Suprapubic skin (tissue), 4 donors: Measurements from ENCODE around the gene SLC5A12. TPM values are rescaled to one million over a fixed set of nuclear protein-coding genes. Genes with fewer than 3 reads are reported as not detected.

Experiments used
- DNase-seq, 2 donors: peaks; one replicate each; pipeline ENCODE4 v3.0.0-alpha.2; 2019; ENCODE audit warnings: low spot score in 2 of 2
- H3K27ac ChIP-seq: fragments of 200-600 bp; sonication (generic); one replicate; pipeline ENCODE4 v1.5.1; 2019
- H3K27me3 ChIP-seq: fragments of 200-600 bp; sonication (generic); one replicate; pipeline ENCODE4 v1.5.1; 2019
- H3K36me3 ChIP-seq: fragments of 200-600 bp; sonication (generic); one replicate; pipeline ENCODE4 v1.5.1; 2019
- H3K4me1 ChIP-seq: fragments of 200-600 bp; sonication (generic); one replicate; pipeline ENCODE4 v1.5.1; 2019
- H3K4me3 ChIP-seq: fragments of 200-600 bp; sonication (generic); one replicate; pipeline ENCODE4 v1.5.1; 2019; ENCODE audit warnings: mild to moderate bottlenecking
- H3K9me3 ChIP-seq: fragments of 200-600 bp; sonication (generic); one replicate; pipeline ENCODE4 v1.5.1; 2019
- EP300 ChIP-seq: sonication (generic); formaldehyde crosslinking; IDR thresholded peaks from one replicate; pipeline ENCODE4 v1.6.1; 2017; ENCODE audit warnings: antibody characterized with exemption
- POLR2A ChIP-seq, 2 donors: fragments of 450-650 bp; IDR thresholded peaks; one replicate each; pipeline ENCODE4 v1.6.1; 2017; ENCODE audit warnings: antibody characterized with exemption in 2 of 2, mild to moderate bottlenecking in 2 of 2, moderate library complexity in 2 of 2
- POLR2AphosphoS5 ChIP-seq, 3 donors: sonication (generic); formaldehyde crosslinking; IDR thresholded peaks; one replicate each; pipeline ENCODE4 v1.6.1; 2017; ENCODE audit warnings: antibody characterized with exemption in 3 of 3
- WGBS: methylation state at CpG from one replicate; pipeline ENCODE4 v1.1.5; 2018; 5-methylcytosine and 5-hydroxymethylcytosine counted together
- total RNA-seq, 4 donors: library from RNA; depleted of rRNA; stranded (reverse); fragments of >200 nt; gene quantifications; one replicate each; pipeline ENCODE4 v1.1.0, GENCODE V29; 2016
- TF ChIP-seq, protein P1 (sequence below), 2 donors: fragments of 200-600 bp in 1 of 2; fragments of 450-650 bp in 1 of 2; sonication (generic) in 1 of 2; IDR thresholded peaks; one replicate each; pipeline ENCODE4 v1.5.1; 2016 to 2019; ENCODE audit warnings: antibody characterized with exemption in 2 of 2, mild to moderate bottlenecking in 1 of 2, moderate library complexity in 1 of 2

The SLC5A12 gene
- total RNA-seq, 4 donors from 2014 or later, result not detected

DNA sequence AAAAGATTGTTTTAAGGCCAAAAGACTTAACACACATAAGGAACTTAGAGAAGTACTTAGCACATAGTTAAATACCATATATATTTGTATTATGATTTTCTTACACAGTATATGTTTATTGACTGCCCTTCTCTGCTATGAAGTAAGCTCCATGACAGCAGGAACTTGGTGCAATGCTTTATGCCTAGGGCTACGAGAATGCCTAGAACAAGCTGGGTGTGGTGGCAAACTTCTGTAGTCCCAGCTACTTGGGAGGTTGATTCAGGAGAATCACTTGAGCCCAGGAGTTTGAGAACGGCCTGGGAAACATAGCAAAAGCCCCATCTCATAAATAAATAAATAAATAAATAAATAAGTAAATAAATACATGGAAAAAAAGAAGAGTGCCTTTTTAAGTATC is 1.9 kb downstream of the SLC5A12 start:
- 57% methylated on average over 2 of the region's 2 CpGs for WGBS

DNA sequence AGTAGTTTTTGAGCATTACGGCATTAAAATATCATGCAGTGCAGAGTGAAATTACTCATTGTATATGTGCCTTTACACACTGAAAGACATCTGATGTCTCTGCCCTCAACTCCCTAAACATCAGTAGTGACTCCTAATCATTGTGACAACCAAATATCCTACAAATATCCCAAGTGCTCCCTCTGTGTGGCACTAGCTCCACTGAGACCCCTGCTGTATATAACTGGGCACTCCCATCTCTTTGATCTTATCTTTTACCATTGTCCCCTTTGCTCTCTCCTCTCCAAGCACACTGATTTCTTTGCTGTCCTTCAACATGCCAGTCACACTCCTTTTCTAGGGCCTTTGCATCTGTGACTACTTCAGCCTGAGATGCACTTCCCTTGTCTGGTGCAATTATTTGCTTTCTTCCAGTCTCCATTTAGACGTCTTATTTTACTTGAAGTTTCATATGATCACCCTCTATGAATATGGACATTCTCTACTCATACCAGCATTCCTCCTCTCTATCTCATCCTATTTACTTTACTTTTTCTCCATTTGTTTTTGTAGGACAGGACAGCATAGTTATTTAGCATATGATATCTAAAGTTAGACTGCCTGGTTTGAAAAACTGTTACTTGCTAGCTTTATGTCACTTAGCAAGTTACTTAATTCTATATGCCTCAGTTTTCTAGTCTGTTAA is 2.4 kb downstream of the SLC5A12 start:
- Histone ChIP-seq H3K27ac (no peak overlapping the region), H3K9me3 (no peaks in the 10 kb centered on the region), H3K4me3 (no peak overlapping the region), H3K4me1 (no peaks in the 10 kb centered on the region), H3K27me3 (no peaks in the 10 kb centered on the region), H3K36me3 (no peaks in the 10 kb centered on the region)
- TF ChIP-seq EP300 (no peak), POLR2A (IDR thresholded peaks at IDR 0.05) (no peak), POLR2AphosphoS5 (IDR thresholded peaks at IDR 0.05) (no peak)
- TF ChIP-seq, protein P1, sequence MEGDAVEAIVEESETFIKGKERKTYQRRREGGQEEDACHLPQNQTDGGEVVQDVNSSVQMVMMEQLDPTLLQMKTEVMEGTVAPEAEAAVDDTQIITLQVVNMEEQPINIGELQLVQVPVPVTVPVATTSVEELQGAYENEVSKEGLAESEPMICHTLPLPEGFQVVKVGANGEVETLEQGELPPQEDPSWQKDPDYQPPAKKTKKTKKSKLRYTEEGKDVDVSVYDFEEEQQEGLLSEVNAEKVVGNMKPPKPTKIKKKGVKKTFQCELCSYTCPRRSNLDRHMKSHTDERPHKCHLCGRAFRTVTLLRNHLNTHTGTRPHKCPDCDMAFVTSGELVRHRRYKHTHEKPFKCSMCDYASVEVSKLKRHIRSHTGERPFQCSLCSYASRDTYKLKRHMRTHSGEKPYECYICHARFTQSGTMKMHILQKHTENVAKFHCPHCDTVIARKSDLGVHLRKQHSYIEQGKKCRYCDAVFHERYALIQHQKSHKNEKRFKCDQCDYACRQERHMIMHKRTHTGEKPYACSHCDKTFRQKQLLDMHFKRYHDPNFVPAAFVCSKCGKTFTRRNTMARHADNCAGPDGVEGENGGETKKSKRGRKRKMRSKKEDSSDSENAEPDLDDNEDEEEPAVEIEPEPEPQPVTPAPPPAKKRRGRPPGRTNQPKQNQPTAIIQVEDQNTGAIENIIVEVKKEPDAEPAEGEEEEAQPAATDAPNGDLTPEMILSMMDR (IDR thresholded peaks at IDR 0.05), result no peak
- WGBS, result 64% methylated on average over 2 of the region's 2 CpGs
- DNase-seq, result no peak

More for the DNA sequence above, 1.9 kb downstream of the SLC5A12 start:
- Histone ChIP-seq H3K4me3 (no peak overlapping the region), H3K27ac (no peak overlapping the region), H3K36me3 (no peaks in the 10 kb centered on the region), H3K4me1 (no peaks in the 10 kb centered on the region), H3K27me3 (no peaks in the 10 kb centered on the region), H3K9me3 (no peaks in the 10 kb centered on the region)
- TF ChIP-seq POLR2A (IDR thresholded peaks at IDR 0.05), result no peak
- TF ChIP-seq EP300, result no peak
- TF ChIP-seq, protein P1 (IDR thresholded peaks at IDR 0.05), result no peak
- TF ChIP-seq POLR2AphosphoS5 (IDR thresholded peaks at IDR 0.05), result no peak
- no peak for DNase-seq

DNA sequence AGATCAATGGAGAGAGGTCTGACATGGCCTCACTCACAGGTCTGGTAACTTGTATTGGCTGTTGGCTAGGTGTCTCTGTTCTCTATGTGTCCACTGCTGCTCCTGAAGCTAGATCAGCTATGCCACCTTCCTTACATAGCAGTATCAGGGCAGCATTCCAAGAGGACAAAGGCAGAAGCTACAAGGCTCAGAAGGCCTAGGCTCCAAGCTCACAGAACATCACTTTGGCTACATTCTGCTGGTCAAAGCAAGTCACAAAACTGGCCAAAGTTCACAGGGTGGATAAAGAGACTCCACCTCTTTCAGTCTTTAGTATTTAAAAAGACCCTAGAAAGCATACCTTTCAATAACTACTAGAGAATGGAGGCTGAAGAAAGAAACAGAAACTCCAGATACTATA is 4.1 kb downstream of the SLC5A12 start:
- Histone ChIP-seq H3K9me3 (no peaks in the 10 kb centered on the region), H3K4me1 (no peaks in the 10 kb centered on the region), H3K4me3 (no peak overlapping the region), H3K36me3 (no peaks in the 10 kb centered on the region), H3K27me3 (no peaks in the 10 kb centered on the region), H3K27ac (no peak overlapping the region)
- no peak for DNase-seq
- no peak for TF ChIP-seq EP300
- TF ChIP-seq POLR2A (IDR thresholded peaks at IDR 0.05), result no peak
- no peak for TF ChIP-seq POLR2AphosphoS5 (IDR thresholded peaks at IDR 0.05)
- TF ChIP-seq, protein P1 (IDR thresholded peaks at IDR 0.05), result no peak

DNA sequence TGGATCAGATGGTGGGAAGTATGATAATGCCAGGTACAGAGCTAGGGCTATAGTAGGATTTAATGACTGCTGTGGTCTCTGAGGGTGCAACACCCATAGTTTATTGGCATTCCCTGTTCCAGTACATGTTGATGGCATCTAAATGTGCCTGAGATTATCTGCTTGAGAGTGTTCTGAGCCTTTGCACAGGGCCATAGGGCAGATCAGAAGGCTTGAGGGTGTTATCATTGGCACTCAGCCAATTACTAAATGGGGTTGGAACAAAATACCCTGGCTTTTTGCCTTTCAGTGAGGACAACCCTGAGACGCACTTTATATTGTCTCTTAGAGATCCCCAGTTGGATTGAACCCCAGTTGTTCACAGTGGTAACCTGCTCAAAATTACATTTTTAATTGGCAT is 6.7 kb downstream of the SLC5A12 start:
- no peak for DNase-seq
- H3K4me1 ChIP-seq, result no peaks in the 10 kb centered on the region
- no peak overlapping the region for H3K4me3 ChIP-seq
- no peaks in the 10 kb centered on the region for H3K9me3 ChIP-seq
- H3K27me3 ChIP-seq, result no peaks in the 10 kb centered on the region
- TF ChIP-seq EP300 (no peak), POLR2AphosphoS5 (IDR thresholded peaks at IDR 0.05) (no peak), POLR2A (IDR thresholded peaks at IDR 0.05) (no peak)
- TF ChIP-seq, protein P1 (IDR thresholded peaks at IDR 0.05), result no peak
- H3K36me3 ChIP-seq, result no peaks in the 10 kb centered on the region
- no peak overlapping the region for H3K27ac ChIP-seq
- 38% methylated on average over 1 of the region's 1 CpG for WGBS

DNA sequence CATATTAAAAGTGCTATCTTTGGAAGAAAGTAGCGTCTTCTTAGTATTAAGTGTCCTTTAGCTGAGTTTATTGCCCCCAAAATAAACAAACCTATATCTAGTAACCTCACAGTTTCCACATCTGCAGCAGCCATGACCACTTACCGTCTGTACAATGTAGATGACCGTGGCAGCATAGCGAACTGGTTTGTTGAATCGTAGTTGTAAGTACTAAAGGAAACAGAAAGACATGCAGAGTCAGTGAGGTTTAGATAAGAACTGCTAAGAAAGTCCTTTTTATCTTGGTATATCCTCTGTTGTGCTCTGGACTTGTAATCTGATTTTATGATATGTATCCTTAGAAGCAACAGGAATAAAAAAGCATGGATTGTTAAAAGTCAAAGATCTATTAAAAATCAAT is 9.4 kb downstream of the SLC5A12 start:
- Histone ChIP-seq H3K36me3 (no peaks in the 10 kb centered on the region), H3K9me3 (no peaks in the 10 kb centered on the region), H3K4me1 (no peaks in the 10 kb centered on the region), H3K27ac (no peak overlapping the region), H3K27me3 (no peaks in the 10 kb centered on the region), H3K4me3 (no peak overlapping the region)
- TF ChIP-seq POLR2AphosphoS5 (IDR thresholded peaks at IDR 0.05) (no peak), EP300 (no peak), POLR2A (IDR thresholded peaks at IDR 0.05) (no peak)
- TF ChIP-seq, protein P1 (IDR thresholded peaks at IDR 0.05), result no peak
- 59% methylated on average over 5 of the region's 5 CpGs for WGBS
- no peak for DNase-seq
